Right atrium auricular region (tissue), 2 donors: ENCODE measurements around the gene CCDC196. TPM values are rescaled to one million over a fixed set of nuclear protein-coding genes. Genes with fewer than 3 reads are reported as not detected.
A peak's percentile ranks its signal among the peaks of the same experiment; 100 is the strongest.

ENCODE experiments used
- DNase-seq: peaks from one replicate; pipeline ENCODE4 v3.0.0-alpha.2; 2019; ENCODE audit warnings: low spot score
- H3K27ac ChIP-seq, 2 donors: fragments of 200-600 bp; sonication (generic); 1 replicate in 1 of 2; 2 replicates in 1 of 2; pipeline ENCODE4 v1.5.1; 2016 to 2019
- H3K27me3 ChIP-seq, 2 donors: fragments of 200-600 bp; sonication (generic); one replicate each; pipeline versions ENCODE4 v1.5.1 to v1.6.0; 2017 to 2019
- H3K36me3 ChIP-seq: fragments of 200-600 bp; sonication (generic); one replicate; pipeline ENCODE4 v1.5.1; 2016
- H3K4me1 ChIP-seq, 2 donors: fragments of 200-600 bp; sonication (generic); one replicate each; pipeline versions ENCODE4 v1.5.1 to v1.6.0; 2017 to 2019
- H3K4me3 ChIP-seq, 2 donors: fragments of 200-600 bp; sonication (generic); 1 replicate in 1 of 2; 2 replicates in 1 of 2; pipeline ENCODE4 v1.5.1; 2017 to 2019; ENCODE audit warnings: mild to moderate bottlenecking in 1 of 2, moderate library complexity in 1 of 2
- H3K9me3 ChIP-seq, 2 donors: fragments of 200-600 bp; sonication (generic); one replicate each; pipeline ENCODE4 v1.5.1; 2019
- CTCF ChIP-seq, 2 donors: fragments of 200-600 bp; sonication (generic); IDR thresholded peaks; one replicate each; pipeline ENCODE4 v1.5.1; 2019; ENCODE audit warnings: antibody characterized with exemption in 2 of 2
- total RNA-seq, 2 donors: library from RNA; depleted of rRNA; stranded (reverse); fragments of >200 nt; gene quantifications; one replicate each; pipeline ENCODE4 v1.1.0, GENCODE V29; 2016

Gene CCDC196
- total RNA-seq, 2 donors from 2014 or later, result not detected

GRCh38 chr14:66507181-66507721 lies 21.1 kb downstream of the CCDC196 start:
- H3K27ac ChIP-seq, result peak overlapping the region; percentile 96 to 97
- peak overlapping the region; percentile 77 to 86 for H3K4me3 ChIP-seq
- no peak for DNase-seq
- H3K4me1 ChIP-seq, result peaks cover 0 to 16% of the 10 kb centered on the region in 2 donors
- no peaks in the 10 kb centered on the region for H3K36me3 ChIP-seq
- H3K27me3 ChIP-seq, result no peaks in the 10 kb centered on the region
- TF ChIP-seq CTCF (IDR thresholded peaks at IDR 0.05), result no peak
- H3K9me3 ChIP-seq, result no peaks in the 10 kb centered on the region

- Histone ChIP-seq H3K4me3 (peak within 1 kb of the TSS; percentile 77 to 86), H3K27me3 (no peaks in the 10 kb centered on the region), H3K4me1 (peaks cover 0 to 16% of the 10 kb centered on the region in 2 donors), H3K27ac (peak within 1 kb of the TSS; percentile 96 to 97), H3K36me3 (no peaks in the 10 kb centered on the region), H3K9me3 (no peaks in the 10 kb centered on the region)
- peak; percentile 97 for DNase-seq
- TF ChIP-seq CTCF (IDR thresholded peaks at IDR 0.05), result peak in 1 of 2 donors; percentile 65
These were observed 21.8 kb downstream of the CCDC196 start, which contains the start of gene GPHN for GRCh38 chr14:66507722-66508546. GPHN (plus strand) TSS chr14:66508147.

GRCh38 chr14:66508547-66508845 lies 22.3 kb downstream of the CCDC196 start:
- DNase-seq, result no peak

GRCh38 chr14:66508846-66509621 lies 22.9 kb downstream of the CCDC196 start:
- Histone ChIP-seq H3K4me1 (peaks cover 0 to 21% of the 10 kb centered on the region in 2 donors), H3K36me3 (no peaks in the 10 kb centered on the region), H3K4me3 (peak overlapping the region; percentile 77 to 86), H3K27ac (peak overlapping the region; percentile 96 to 97), H3K27me3 (no peaks in the 10 kb centered on the region), H3K9me3 (no peaks in the 10 kb centered on the region)
- DNase-seq, result no peak
- TF ChIP-seq CTCF (IDR thresholded peaks at IDR 0.05), result no peak

More at GRCh38 chr14:66508547-66508845, 22.3 kb downstream of the CCDC196 start:
- peak overlapping the region; percentile 77 to 86 for H3K4me3 ChIP-seq
- peak overlapping the region; percentile 96 to 97 for H3K27ac ChIP-seq
- no peaks in the 10 kb centered on the region for H3K9me3 ChIP-seq
- TF ChIP-seq CTCF (IDR thresholded peaks at IDR 0.05), result no peak
- no peaks in the 10 kb centered on the region for H3K27me3 ChIP-seq
- H3K36me3 ChIP-seq, result no peaks in the 10 kb centered on the region
- peaks cover 0 to 20% of the 10 kb centered on the region in 2 donors for H3K4me1 ChIP-seq

GRCh38 chr14:66509874-66510273 lies 23.7 kb downstream of the CCDC196 start:
- Histone ChIP-seq H3K4me1 (peaks cover 0 to 21% of the 10 kb centered on the region in 2 donors), H3K27me3 (no peaks in the 10 kb centered on the region), H3K36me3 (no peaks in the 10 kb centered on the region), H3K27ac (peak overlapping the region; percentile 96 to 97), H3K4me3 (peak overlapping the region; percentile 77 to 86), H3K9me3 (no peaks in the 10 kb centered on the region)
- no peak for TF ChIP-seq CTCF (IDR thresholded peaks at IDR 0.05)
- DNase-seq, result no peak
